Spleen (tissue), 11 donors: Measurements from ENCODE around the gene TRABD. TPM values are rescaled to one million over a fixed set of nuclear protein-coding genes. Genes with fewer than 3 reads are reported as not detected.

Experiments used
- DNase-seq: peaks from one replicate; pipeline ENCODE4 v3.0.0-alpha.2; 2020
- H3K27ac ChIP-seq, 8 donors: fragments of 200-600 bp; sonication (generic) in 7 of 8; 1 replicate in 4 of 8; 2 replicates in 4 of 8; pipeline versions ENCODE4 v1.5.0 to v1.8.0; 2016 to 2021; ENCODE audit warnings: inconsistent platforms in 4 of 8, mild to moderate bottlenecking in 4 of 8, moderate library complexity in 1 of 8
- H3K27me3 ChIP-seq, 7 donors: fragments of 200-600 bp; sonication (generic) in 6 of 7; replicated peaks in 1 of 7; 1 replicate in 4 of 7; 2 replicates in 3 of 7; pipeline versions ENCODE4 v1.5.0 to v1.8.0; 2016 to 2021; ENCODE audit warnings: inconsistent platforms in 3 of 7, mild to moderate bottlenecking in 1 of 7
- H3K36me3 ChIP-seq, 6 donors: fragments of 200-600 bp; sonication (generic) in 5 of 6; 1 replicate in 4 of 6; 2 replicates in 2 of 6; pipeline versions ENCODE4 v1.5.0 to v1.8.0; 2016 to 2021; ENCODE audit warnings: inconsistent platforms in 2 of 6
- H3K4me1 ChIP-seq, 6 donors: fragments of 200-600 bp; sonication (generic) in 5 of 6; 1 replicate in 3 of 6; 2 replicates in 3 of 6; pipeline versions ENCODE4 v1.5.0 to v1.8.0; 2016 to 2021; ENCODE audit warnings: inconsistent platforms in 3 of 6
- H3K4me3 ChIP-seq, 8 donors: fragments of 200-600 bp; sonication (generic) in 7 of 8; 1 replicate in 4 of 8; 2 replicates in 4 of 8; pipeline versions ENCODE4 v1.5.0 to v1.8.0; 2016 to 2021; ENCODE audit warnings: inconsistent platforms in 4 of 8, mild to moderate bottlenecking in 4 of 8, moderate library complexity in 2 of 8
- H3K9me3 ChIP-seq, 8 donors: fragments of 200-600 bp; sonication (generic) in 7 of 8; 1 replicate in 4 of 8; 2 replicates in 4 of 8; pipeline versions ENCODE4 v1.5.0 to v1.8.0; 2016 to 2021; ENCODE audit warnings: inconsistent platforms in 4 of 8
- CTCF ChIP-seq, 11 experiments: fragments of 200-600 bp in 7 of 11; fragments of 450-650 bp in 4 of 11; sonication (generic) in 4 of 11; IDR thresholded peaks in 8 of 11; conservative IDR thresholded peaks in 3 of 11; 1 replicate in 7 of 11; 2 replicates in 4 of 11; pipeline versions ENCODE4 v1.4.0 to v1.8.0; 2016 to 2021; ENCODE audit warnings: antibody characterized with exemption in 11 of 11, inconsistent platforms in 4 of 11, mild to moderate bottlenecking in 1 of 11
- POLR2A ChIP-seq, 3 donors: fragments of 450-650 bp; IDR thresholded peaks; one replicate each; pipeline ENCODE4 v1.5.1; 2017; ENCODE audit warnings: antibody characterized with exemption in 3 of 3, mild to moderate bottlenecking in 1 of 3
- POLR2AphosphoS5 ChIP-seq, 3 donors: sonication (generic); formaldehyde crosslinking; IDR thresholded peaks; one replicate each; pipeline ENCODE4 v1.5.1; 2017; ENCODE audit warnings: antibody characterized with exemption in 3 of 3
- WGBS, 5 donors: extraction: QIAGEN DNeasy Blood & Tissue Kit in 3 of 5; methylation state at CpG; one replicate each; pipeline versions ENCODE4 v1.1.5 to v1.1.7; 2013 to 2018; 5-methylcytosine and 5-hydroxymethylcytosine counted together
- intact Hi-C: fragments of 100-400 bp; cut with DNase I; formaldehyde crosslinking; loops from one replicate; pipeline ENCODE4 v1.15.0; 2023; ENCODE audit warnings: low total_unique reads
- polyA plus RNA-seq, 3 donors: library from polyadenylated mRNA; stranded (reverse); fragments of 200-250 nt; gene quantifications; one replicate each; pipeline ENCODE4 v1.2.1, GENCODE V29; 2013
- total RNA-seq, 7 donors: library from RNA; depleted of rRNA in 3 of 7; stranded (reverse); fragments of >200 nt in 3 of 7; fragmentation: NEBNext Ultra II Directional in 4 of 7; extraction: Animal tissue kit (Norgen Biotek cat#: 25700) in 4 of 7; gene quantifications; one replicate each; pipeline versions ENCODE4 v1.1.0 to v1.2.1, GENCODE V29; 2016 to 2021
- donor health status: healthy with polysubstance abuse.
- donor health status: DM: no; HTN: no; CAD: no; lungs with moderate emphysema.
- donor health status: DM: no; HTN: no; CAD: no.
- donor health status: Bipolar disorder and iron deficiency.
- donor health status: healthy.
- donor health status: DM: no; HTN: no; CAD: no.
- donor health status: DM: yes; HTN: yes; CAD: no.

TRABD gene
- total and polyA plus RNA-seq, 10 donors, result 43.3 to 85.8 (median 60.0) TPM

- 41 to 66% (median 47%) methylated on average over 23 to 25 of the region's 25 CpGs for WGBS, 5 donors
- Histone ChIP-seq H3K27ac (peak overlapping the region; percentile 85 to 99 (median 96)), H3K4me1 (peaks cover 49 to 90% (median 77%) of the 10 kb centered on the region in 6 donors), H3K4me3 (peak overlapping the region in 5 of 8 donors; percentile 15 to 68 (median 40)), H3K36me3 (peaks cover 0 to 48% (median 37%) of the 10 kb centered on the region in 6 donors), H3K27me3 (no peaks in the 10 kb centered on the region), H3K9me3 (no peaks in the 10 kb centered on the region)
- DNase-seq, result peak; percentile 89
- TF ChIP-seq CTCF (IDR thresholded peaks at IDR 0.05 in 8 of 11, conservative IDR thresholded peaks at IDR 0.05 in 3 of 11) (no peak), POLR2AphosphoS5 (IDR thresholded peaks at IDR 0.05) (peak; percentile 54 to 78 (median 57)), POLR2A (IDR thresholded peaks at IDR 0.05) (no peak)
- intact Hi-C loops, result no loop called here
Observed at GRCh38 chr22:50192436-50193204, 6.9 kb downstream of the TRABD start.

GRCh38 chr22:50193621-50194020 is 7.9 kb downstream of the TRABD start:
- intact Hi-C loops, result no loop called here
- TF ChIP-seq CTCF (IDR thresholded peaks at IDR 0.05 in 8 of 11, conservative IDR thresholded peaks at IDR 0.05 in 3 of 11) (no peak), POLR2A (IDR thresholded peaks at IDR 0.05) (no peak), POLR2AphosphoS5 (IDR thresholded peaks at IDR 0.05) (no peak)
- 90 to 97% (median 91%) methylated on average over 2 to 8 of the region's 8 CpGs for WGBS, 5 donors
- H3K4me1 ChIP-seq, result peaks cover 48 to 90% (median 68%) of the 10 kb centered on the region in 6 donors
- no peak for DNase-seq
- no peaks in the 10 kb centered on the region for H3K9me3 ChIP-seq
- H3K27ac ChIP-seq, result peak overlapping the region in 3 of 8 donors; percentile 30 to 99 (median 98)
- H3K27me3 ChIP-seq, result no peaks in the 10 kb centered on the region
- H3K36me3 ChIP-seq, result peaks cover 0 to 58% (median 46%) of the 10 kb centered on the region in 6 donors
- H3K4me3 ChIP-seq, result no peak overlapping the region

GRCh38 chr22:50194037-50194805 is 8.5 kb downstream of the TRABD start:
- peak overlapping the region in 2 of 8 donors; percentile 30 to 99 for H3K27ac ChIP-seq
- TF ChIP-seq POLR2AphosphoS5 (IDR thresholded peaks at IDR 0.05) (peak; percentile 8 to 54 (median 15)), POLR2A (IDR thresholded peaks at IDR 0.05) (no peak)
- WGBS, 5 donors, result 89 to 94% (median 90%) methylated on average over 10 to 44 of the region's 44 CpGs
- no peak overlapping the region for H3K4me3 ChIP-seq
- H3K4me1 ChIP-seq, result peaks cover 44 to 90% (median 63%) of the 10 kb centered on the region in 6 donors
- intact Hi-C loops, result no loop called here
- no peak for DNase-seq
- H3K36me3 ChIP-seq, result peaks cover 0 to 64% (median 49%) of the 10 kb centered on the region in 6 donors
- H3K27me3 ChIP-seq, result no peaks in the 10 kb centered on the region
- H3K9me3 ChIP-seq, result no peaks in the 10 kb centered on the region

- DNase-seq, result no peak
- intact Hi-C loops, result no loop called here
- 85 to 98% (median 93%) methylated on average over 8 to 18 of the region's 18 CpGs for WGBS, 5 donors
Observed at GRCh38 chr22:50196256-50196655, 10.5 kb downstream of the TRABD start.

More at GRCh38 chr22:50196256-50196655, 10.5 kb downstream of the TRABD start:
- H3K27me3 ChIP-seq, result no peaks in the 10 kb centered on the region
- H3K4me3 ChIP-seq, result no peak overlapping the region
- H3K4me1 ChIP-seq, result peaks cover 30 to 82% (median 54%) of the 10 kb centered on the region in 6 donors
- no peak for TF ChIP-seq CTCF (IDR thresholded peaks at IDR 0.05 in 8 of 11, conservative IDR thresholded peaks at IDR 0.05 in 3 of 11)
- peak in 2 of 3 donors; percentile 4 to 56 for TF ChIP-seq POLR2AphosphoS5 (IDR thresholded peaks at IDR 0.05)
- no peak for TF ChIP-seq POLR2A (IDR thresholded peaks at IDR 0.05)
- no peaks in the 10 kb centered on the region for H3K9me3 ChIP-seq
- no peak overlapping the region for H3K27ac ChIP-seq
- peaks cover 0 to 68% (median 49%) of the 10 kb centered on the region in 6 donors for H3K36me3 ChIP-seq
